ENCODE measurements around the gene TTC23L. TPM values are rescaled to one million over a fixed set of nuclear protein-coding genes. Genes with fewer than 3 reads are reported as not detected.

Gene TTC23L
- total RNA-seq, 4 donors from 2014 or later = 0.38 to 3.2 (median 0.94) TPM

GRCh38 chr5:34929720-34930461 lies 90.9 kb downstream of the TTC23L start:
- intact Hi-C loops (cut with DNase I; ENCODE audit: low total_unique reads) = no loop called here
- peak overlapping the region; percentile 92 for H3K4me3 ChIP-seq (ENCODE audit: low read depth, poor library complexity, severe bottlenecking)
- WGBS, 2 donors = 0% methylated on average over 30 to 48 of the region's 70 CpGs
- DNase-seq (ENCODE audit: low spot score in 2 of 2) = peak; percentile 87 to 97
- TF ChIP-seq CTCF (IDR thresholded peaks at IDR 0.05) = no peak
- TF ChIP-seq POLR2A (IDR thresholded peaks at IDR 0.05) = no peak

- no peak for DNase-seq (ENCODE audit: low spot score in 2 of 2)
- WGBS, 2 donors = 0 to 3% methylated on average over 3 of the region's 3 CpGs
- no peak for TF ChIP-seq CTCF (IDR thresholded peaks at IDR 0.05)
- TF ChIP-seq POLR2A (IDR thresholded peaks at IDR 0.05) = no peak
- intact Hi-C loops (cut with DNase I; ENCODE audit: low total_unique reads) = no loop called here
- peak overlapping the region; percentile 92 for H3K4me3 ChIP-seq (ENCODE audit: low read depth, poor library complexity, severe bottlenecking)
These were observed 91.5 kb downstream of the TTC23L start for GRCh38 chr5:34930462-34930844.

GRCh38 chr5:34930870-34931269 lies 91.9 kb downstream of the TTC23L start:
- intact Hi-C loops (cut with DNase I; ENCODE audit: low total_unique reads) = no loop called here
- 65 to 69% methylated on average over 4 of the region's 4 CpGs for WGBS, 2 donors
- DNase-seq (ENCODE audit: low spot score in 2 of 2) = no peak

GRCh38 chr5:34932947-34933346 lies 94.0 kb downstream of the TTC23L start:
- WGBS, 2 donors = 88 to 89% methylated on average over 2 of the region's 2 CpGs
- intact Hi-C loops (cut with DNase I; ENCODE audit: low total_unique reads) = no loop called here
- TF ChIP-seq CTCF (IDR thresholded peaks at IDR 0.05) = no peak
- DNase-seq (ENCODE audit: low spot score in 2 of 2) = no peak
- no peak overlapping the region for H3K4me3 ChIP-seq (ENCODE audit: low read depth, poor library complexity, severe bottlenecking)

More at GRCh38 chr5:34930870-34931269, 91.9 kb downstream of the TTC23L start:
- no peak overlapping the region for H3K4me3 ChIP-seq (ENCODE audit: low read depth, poor library complexity, severe bottlenecking)
- TF ChIP-seq CTCF (IDR thresholded peaks at IDR 0.05) (no peak), POLR2A (IDR thresholded peaks at IDR 0.05) (no peak)

GRCh38 chr5:34941936-34942335 lies 103.0 kb downstream of the TTC23L start:
- intact Hi-C loops (cut with DNase I; ENCODE audit: low total_unique reads) = loop anchor here (5.0 kb wide), 1 partner anchor 1790 kb away; no protein-coding TSS in a partner anchor
- no peak for TF ChIP-seq CTCF (IDR thresholded peaks at IDR 0.05)
- TF ChIP-seq POLR2A (IDR thresholded peaks at IDR 0.05) = no peak

More at GRCh38 chr5:34941936-34942335, 103.0 kb downstream of the TTC23L start:
- DNase-seq (ENCODE audit: low spot score in 2 of 2) = no peak
- 90 to 92% methylated on average over 3 of the region's 3 CpGs for WGBS, 2 donors
- no peak overlapping the region for H3K4me3 ChIP-seq (ENCODE audit: low read depth, poor library complexity, severe bottlenecking)

Data from lower leg skin (tissue), 4 donors.